Lower lobe of right lung (tissue), 2 donors: ENCODE results near the gene RAPGEF5. TPM values are rescaled to one million over a fixed set of nuclear protein-coding genes. Genes with fewer than 3 reads are reported as not detected.

ENCODE experiments used
- ATAC-seq, 2 donors: fragments of 200-7000 bp; cut with Tn5 transposase; one replicate each; pipeline ENCODE4 v1.9.1; 2020 to 2022; ENCODE audit warnings: mild to moderate bottlenecking in 2 of 2, moderate library complexity in 2 of 2
- DNase-seq: peaks from one replicate; pipeline ENCODE4 v3.0.0-alpha.2; 2020
- H3K27ac ChIP-seq: fragments of 200-600 bp; one replicate; pipeline ENCODE4 v1.8.0; 2022
- H3K27me3 ChIP-seq: fragments of 200-600 bp; one replicate; pipeline ENCODE4 v1.8.0; 2022; ENCODE audit warnings: low read depth
- H3K36me3 ChIP-seq: fragments of 200-600 bp; one replicate; pipeline ENCODE4 v1.8.0; 2022; ENCODE audit warnings: mild to moderate bottlenecking
- H3K4me1 ChIP-seq: fragments of 200-600 bp; one replicate; pipeline ENCODE4 v1.8.0; 2022
- H3K4me3 ChIP-seq: fragments of 200-600 bp; one replicate; pipeline ENCODE4 v1.8.0; 2022; ENCODE audit warnings: mild to moderate bottlenecking
- H3K9me3 ChIP-seq: fragments of 200-600 bp; one replicate; pipeline ENCODE4 v1.8.0; 2022
- CTCF ChIP-seq: fragments of 200-600 bp; IDR thresholded peaks from one replicate; pipeline ENCODE4 v1.8.0; 2022; ENCODE audit warnings: antibody characterized with exemption, mild to moderate bottlenecking
- intact Hi-C: fragments of 100-400 bp; cut with DNase I; formaldehyde crosslinking; loops from one replicate; pipeline ENCODE4 v1.11.0; 2022
- total RNA-seq: library from RNA; stranded (reverse); fragmentation: NEBNext Ultra II Directional; extraction: Animal tissue kit (Norgen Biotek cat#: 25700); gene quantifications from one replicate; pipeline ENCODE4 v1.2.1, GENCODE V29; 2021
- donor health status: DM: no; HTN: yes; CAD: no; lungs with severe emphysema.

RAPGEF5 gene
- total RNA-seq, 1 donor from 2014 or later, result 85.1 TPM

DNA sequence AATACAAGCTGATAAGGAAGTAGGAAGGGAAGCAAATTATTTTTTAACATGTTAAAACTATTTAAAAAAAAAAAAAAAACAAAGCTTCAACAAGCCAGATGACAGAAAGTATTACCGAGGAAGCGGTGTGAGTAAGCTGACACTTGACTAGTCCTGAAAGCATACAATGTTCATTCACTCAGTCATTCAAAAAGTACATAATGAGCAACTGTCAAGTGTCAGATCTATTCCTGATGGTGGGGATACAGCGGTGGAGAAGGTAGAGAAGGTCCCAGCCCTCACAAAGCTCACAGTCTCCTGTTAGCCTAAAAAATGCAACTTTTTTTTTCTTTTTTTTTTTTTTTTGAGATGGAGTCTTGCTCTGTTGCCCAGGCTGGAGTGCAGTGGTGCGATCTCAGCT, 40.0 kb downstream of the RAPGEF5 start:
- no peaks in the 10 kb centered on the region for H3K9me3 ChIP-seq
- H3K27me3 ChIP-seq, result no peaks in the 10 kb centered on the region
- ATAC-seq, result no peak
- no peaks in the 10 kb centered on the region for H3K4me1 ChIP-seq
- H3K27ac ChIP-seq, result no peak overlapping the region
- H3K4me3 ChIP-seq, result no peak overlapping the region
- no peak for DNase-seq
- intact Hi-C loops, result no loop called here
- no peak for TF ChIP-seq CTCF
- no peaks in the 10 kb centered on the region for H3K36me3 ChIP-seq

GRCh38 chr7:22307816-22308215, 49.1 kb downstream of the RAPGEF5 start:
- H3K27ac ChIP-seq, result no peak overlapping the region
- DNase-seq, result no peak
- intact Hi-C loops, result no loop called here
- no peak overlapping the region for H3K4me3 ChIP-seq
- no peak for ATAC-seq
- TF ChIP-seq CTCF, result no peak
- H3K9me3 ChIP-seq, result no peaks in the 10 kb centered on the region
- H3K36me3 ChIP-seq, result peaks cover 8% of the 10 kb centered on the region
- no peaks in the 10 kb centered on the region for H3K4me1 ChIP-seq
- H3K27me3 ChIP-seq, result no peaks in the 10 kb centered on the region

DNA sequence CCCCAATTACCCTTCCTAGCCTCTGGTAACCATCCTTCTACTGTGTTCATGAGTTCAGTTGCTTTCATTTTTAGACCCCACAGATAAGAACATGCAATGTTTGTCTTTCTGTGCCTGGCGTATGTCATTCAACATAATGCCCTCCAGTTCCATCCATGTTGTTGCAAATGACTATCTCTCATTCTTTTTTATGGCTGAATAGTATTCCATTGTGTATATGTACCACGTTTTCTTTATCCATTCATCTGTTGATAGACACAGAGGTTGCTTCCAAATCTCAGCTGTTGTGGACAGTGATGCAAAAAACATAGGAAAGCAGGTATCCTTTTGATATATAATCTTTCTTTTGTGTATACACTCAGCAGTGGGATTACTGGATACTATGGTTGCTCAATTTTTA, 51.2 kb downstream of the RAPGEF5 start:
- no peak for TF ChIP-seq CTCF
- no peak for DNase-seq
- H3K27me3 ChIP-seq, result no peaks in the 10 kb centered on the region
- H3K4me1 ChIP-seq, result no peaks in the 10 kb centered on the region
- intact Hi-C loops, result no loop called here
- no peak overlapping the region for H3K4me3 ChIP-seq
- no peak for ATAC-seq
- peaks cover 8% of the 10 kb centered on the region for H3K36me3 ChIP-seq
- H3K27ac ChIP-seq, result no peak overlapping the region
- no peaks in the 10 kb centered on the region for H3K9me3 ChIP-seq

- intact Hi-C loops, result no loop called here
- DNase-seq, result no peak
- Histone ChIP-seq H3K36me3 (peaks cover 4% of the 10 kb centered on the region), H3K27ac (no peak overlapping the region), H3K9me3 (no peaks in the 10 kb centered on the region), H3K4me3 (no peak overlapping the region), H3K27me3 (no peaks in the 10 kb centered on the region), H3K4me1 (no peaks in the 10 kb centered on the region)
- ATAC-seq, result no peak
- no peak for TF ChIP-seq CTCF
Measured at GRCh38 chr7:22302951-22303423, 54.0 kb downstream of the RAPGEF5 start.

- Histone ChIP-seq H3K9me3 (no peaks in the 10 kb centered on the region), H3K36me3 (peaks cover 4% of the 10 kb centered on the region), H3K27me3 (no peaks in the 10 kb centered on the region), H3K27ac (no peak overlapping the region), H3K4me1 (no peaks in the 10 kb centered on the region), H3K4me3 (no peak overlapping the region)
- intact Hi-C loops, result no loop called here
- TF ChIP-seq CTCF, result no peak
- no peak for ATAC-seq
- DNase-seq, result no peak
Measured at GRCh38 chr7:22302193-22302592, 54.8 kb downstream of the RAPGEF5 start.

- H3K27me3 ChIP-seq, result no peaks in the 10 kb centered on the region
- peaks cover under 1% of the 10 kb centered on the region for H3K4me1 ChIP-seq
- intact Hi-C loops, result no loop called here
- H3K9me3 ChIP-seq, result no peaks in the 10 kb centered on the region
- no peak for DNase-seq
- no peak for TF ChIP-seq CTCF
- ATAC-seq, result no peak
- H3K36me3 ChIP-seq, result peaks cover 4% of the 10 kb centered on the region
- no peak overlapping the region for H3K27ac ChIP-seq
- H3K4me3 ChIP-seq, result no peak overlapping the region
Measured at GRCh38 chr7:22301790-22302189, 55.2 kb downstream of the RAPGEF5 start.
